HG03066 (cell line): Measurements from ENCODE around the gene AFDN.

Experiments
- ATAC-seq: cut with Tn5 transposase; IDR thresholded peaks from one replicate; pipeline ENCODE4 v1.9.1; 2021; ENCODE audit warnings: low read depth; ENCODE audit not compliant: unreplicated experiment

The AFDN gene

DNA sequence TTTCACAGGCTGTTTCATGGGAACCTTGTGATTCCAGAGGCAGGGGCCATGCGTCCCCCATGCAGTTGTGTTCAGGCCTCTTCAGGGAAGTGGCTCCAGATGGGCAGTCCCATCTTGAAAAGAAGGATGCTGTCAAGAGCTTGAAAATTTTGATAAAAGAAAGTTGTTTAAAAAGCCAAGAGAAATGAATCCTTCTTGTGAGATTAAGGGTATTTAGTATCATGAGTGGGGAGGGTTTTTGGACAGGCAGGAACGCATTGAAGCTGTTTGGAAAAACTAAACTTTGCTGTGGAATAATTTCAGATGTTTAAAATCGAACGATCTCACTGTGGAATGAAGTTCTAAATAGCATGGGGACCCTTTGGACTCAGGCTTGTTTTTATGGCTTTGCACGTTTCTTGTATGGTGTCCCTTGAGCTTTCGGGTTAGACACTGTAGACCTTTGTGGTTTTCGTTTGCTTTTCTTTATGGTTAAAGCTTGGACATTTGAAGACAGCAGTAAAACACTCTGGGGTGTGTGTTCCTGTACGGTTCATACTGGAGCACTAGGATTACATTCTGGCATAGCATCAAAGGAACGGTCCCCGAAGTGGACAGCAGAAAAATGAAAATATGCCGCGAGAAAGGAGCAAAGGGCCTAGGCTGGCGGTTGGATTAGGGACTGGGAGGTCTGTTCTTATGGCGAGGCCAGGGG lies 188.9 kb downstream of the AFDN start:
- ATAC-seq, result no peak

DNA sequence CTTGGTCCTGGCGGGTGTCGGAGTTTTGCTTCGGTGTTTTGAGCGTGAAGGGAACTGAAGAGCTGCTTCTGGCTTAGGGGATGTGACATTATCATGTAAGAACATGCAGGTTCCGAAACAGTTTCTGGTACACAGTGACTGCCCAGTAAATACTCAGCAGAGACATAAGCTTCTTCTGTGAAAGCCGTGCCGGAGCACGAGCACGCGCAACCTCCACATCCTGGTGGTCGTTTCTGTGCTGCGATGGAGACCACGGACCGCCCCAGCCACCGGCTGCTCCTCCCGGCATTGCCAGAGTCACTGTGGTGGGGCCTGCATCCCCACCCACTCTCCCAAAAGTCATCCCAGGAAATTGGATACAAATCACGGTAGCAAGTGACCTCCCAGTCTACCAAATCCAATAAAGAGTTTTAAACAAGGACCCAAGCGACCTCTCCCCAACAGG lies 189.5 kb downstream of the AFDN start:
- no peak for ATAC-seq

DNA sequence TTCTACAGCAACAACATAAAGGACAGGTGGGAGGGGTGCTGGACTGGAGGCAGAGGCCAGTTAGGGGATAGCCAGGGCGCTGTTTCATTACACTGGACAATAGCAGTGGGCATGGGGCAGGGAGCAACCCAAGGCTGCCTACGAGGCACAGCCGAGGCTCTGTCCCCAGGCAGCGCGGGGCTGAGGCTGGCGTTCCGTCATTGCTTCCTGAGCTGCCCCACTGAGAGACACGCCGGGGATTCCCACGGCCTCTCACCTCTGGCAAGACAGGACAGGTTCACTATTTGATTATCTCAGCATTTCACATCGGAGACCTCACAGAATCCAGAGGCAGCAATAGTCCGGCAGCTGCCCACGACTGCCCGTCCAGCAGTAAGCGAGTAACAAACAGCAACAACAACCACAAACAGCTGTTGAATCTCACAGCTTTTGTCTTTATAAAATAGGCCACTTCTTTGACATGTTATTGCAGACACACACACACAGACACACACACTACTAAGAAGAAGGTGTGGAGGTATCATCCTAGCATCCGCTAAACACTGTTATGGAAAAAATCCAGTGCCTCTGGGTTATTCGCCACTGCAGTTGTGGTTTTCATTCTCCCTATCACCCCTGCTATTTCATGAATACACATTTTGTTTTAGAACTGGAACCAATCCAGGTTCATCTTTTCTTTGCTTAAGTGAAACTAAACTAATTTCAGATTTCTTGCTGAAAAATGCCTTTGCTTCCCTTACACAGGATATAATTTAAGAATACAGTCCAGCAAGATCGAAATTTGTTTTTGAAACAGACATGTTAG lies 190.2 kb downstream of the AFDN start:
- no peak for ATAC-seq

DNA sequence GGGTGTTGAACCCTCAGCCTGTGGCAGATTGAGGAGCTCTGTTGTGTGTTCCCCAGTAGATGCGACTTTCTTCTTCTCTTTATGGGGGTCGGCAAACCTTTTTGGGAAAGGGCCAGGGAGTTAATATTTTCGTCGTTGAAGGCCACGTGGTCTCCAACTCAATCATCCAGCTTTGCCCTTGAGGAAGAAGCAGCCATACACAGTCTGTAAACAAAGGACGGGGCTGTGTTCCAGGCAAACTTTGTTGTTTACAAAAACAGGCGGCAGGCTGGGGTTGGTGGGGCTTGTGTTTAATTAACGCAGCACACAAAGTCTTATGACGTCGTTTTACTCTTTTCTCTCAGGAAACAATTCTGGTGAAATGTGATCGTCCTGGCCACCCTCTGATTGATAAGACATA lies 190.9 kb downstream of the AFDN start:
- ATAC-seq, result no peak

DNA sequence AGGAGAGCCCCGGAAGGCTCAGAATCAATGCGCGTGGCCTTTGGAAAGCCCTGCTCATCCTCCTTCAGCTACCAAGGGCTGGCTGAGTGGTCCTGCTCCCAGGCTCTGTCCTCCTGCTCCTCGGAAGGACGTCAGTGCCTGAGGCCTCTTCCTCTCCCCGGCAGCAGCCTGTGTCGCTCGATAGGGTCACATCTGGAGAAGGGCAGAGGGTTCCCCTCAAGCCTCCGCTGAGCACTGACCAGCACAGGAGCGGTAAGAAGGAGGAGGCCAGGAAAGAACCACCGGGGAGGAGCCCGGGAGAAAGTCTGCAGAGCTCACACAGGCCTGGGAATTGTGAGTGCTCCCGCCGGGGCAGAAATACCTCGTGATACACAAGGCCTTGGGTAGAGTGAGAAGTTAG lies 192.0 kb downstream of the AFDN start:
- no peak for ATAC-seq

DNA sequence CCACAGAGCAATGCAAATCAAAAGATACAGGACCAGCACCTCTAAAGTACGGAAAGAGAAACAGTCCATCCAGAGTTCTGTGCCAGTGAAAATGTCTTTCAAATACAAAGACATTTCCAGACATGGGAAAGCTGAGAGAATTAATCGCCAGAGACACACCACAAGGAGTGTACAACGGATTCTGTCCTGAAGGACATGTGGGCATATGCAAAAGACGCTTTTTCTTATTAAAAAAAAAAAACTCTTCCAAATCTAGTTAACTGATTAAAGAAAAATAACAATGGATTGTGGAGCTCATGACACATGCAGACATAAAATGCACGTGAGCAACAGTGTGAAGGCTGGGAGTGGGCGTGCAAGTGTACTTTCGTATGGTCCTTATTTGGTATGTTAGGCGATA lies 193.5 kb downstream of the AFDN start:
- ATAC-seq, result no peak

DNA sequence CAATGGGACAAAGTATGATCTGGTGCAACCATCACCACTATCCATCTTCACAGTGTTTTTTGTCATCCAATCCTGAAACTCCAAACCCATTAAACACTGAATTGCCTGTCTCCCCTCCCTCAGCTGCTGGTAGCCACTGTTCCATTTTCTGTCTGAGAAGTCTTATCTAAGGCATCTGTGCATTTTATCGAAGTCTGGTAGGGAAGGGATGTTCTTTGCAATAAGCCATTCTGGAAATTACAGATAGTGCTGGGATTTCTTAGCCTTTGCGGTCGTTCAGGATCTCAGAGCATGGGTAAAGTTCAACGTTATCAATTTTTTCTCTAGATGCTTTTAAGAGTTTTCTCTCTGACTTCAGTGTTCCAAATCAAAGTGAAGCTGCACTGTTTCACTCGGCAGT lies 194.9 kb downstream of the AFDN start:
- no peak for ATAC-seq
